HL-60/S4 treated with retinoic acid at 250 ng/mL for 4 days and 3 days (cell line): Measurements from ENCODE around the gene CDH6.
"Not testable (repeated sequence)": the region's sequence is repeated elsewhere in the genome, so short reads cannot be mapped to it uniquely, and the experiment has no call there.

Source experiments
- in situ Hi-C: fragments of 300-500 bp; cut with MboI; formaldehyde crosslinking; loops from 2 replicates; pipeline ENCODE4 v1.7.0; 2022; ENCODE audit warnings: low sequenced_read_pairs

CDH6 gene

GRCh38 chr5:31322946-31323345 is 129.5 kb downstream of the CDH6 start:
- in situ Hi-C loops, result no loop called here

GRCh38 chr5:31324842-31325241 is 131.4 kb downstream of the CDH6 start:
- in situ Hi-C loops, result no loop called here

GRCh38 chr5:31328040-31328733 is 134.7 kb downstream of the CDH6 start:
- in situ Hi-C loops, result no loop called here

GRCh38 chr5:31329715-31330114 is 136.2 kb downstream of the CDH6 start:
- in situ Hi-C loops, result no loop called here

GRCh38 chr5:31332160-31332559 is 138.7 kb downstream of the CDH6 start:
- in situ Hi-C loops, result no loop called here

- in situ Hi-C loops, result no loop called here
These were observed 140.0 kb downstream of the CDH6 start for GRCh38 chr5:31333475-31333874.

GRCh38 chr5:31334061-31334860 is 140.8 kb downstream of the CDH6 start:
- in situ Hi-C loops, result no loop called here

- in situ Hi-C loops, result no loop called here
These were observed 142.0 kb downstream of the CDH6 start for GRCh38 chr5:31335456-31335855.

GRCh38 chr5:31343946-31344345 is 150.5 kb downstream of the CDH6 start:
- in situ Hi-C loops, result no loop called here

GRCh38 chr5:31346896-31347551 is 153.5 kb downstream of the CDH6 start:
- in situ Hi-C loops, result no loop called here

GRCh38 chr5:31347552-31347905 is 154.0 kb downstream of the CDH6 start:
- in situ Hi-C loops, result no loop called here

GRCh38 chr5:31350395-31350794 is 156.9 kb downstream of the CDH6 start:
- in situ Hi-C loops, result no loop called here

GRCh38 chr5:31355337-31355736 is 161.9 kb downstream of the CDH6 start:
- in situ Hi-C loops, result no loop called here

GRCh38 chr5:31357038-31357437 is 163.6 kb downstream of the CDH6 start:
- in situ Hi-C loops, result no loop called here

- in situ Hi-C loops, result no loop called here
These were observed 166.4 kb downstream of the CDH6 start for GRCh38 chr5:31359839-31360238.

GRCh38 chr5:31361234-31361633 is 167.7 kb downstream of the CDH6 start:
- in situ Hi-C loops, result no loop called here

- in situ Hi-C loops, result not testable (repeated sequence)
These were observed 168.4 kb downstream of the CDH6 start for GRCh38 chr5:31361704-31362528.

- in situ Hi-C loops, result no loop called here
These were observed 169.0 kb downstream of the CDH6 start for GRCh38 chr5:31362529-31362900.

GRCh38 chr5:31362931-31363568 is 169.6 kb downstream of the CDH6 start:
- in situ Hi-C loops, result no loop called here

GRCh38 chr5:31364881-31365636 is 171.6 kb downstream of the CDH6 start:
- in situ Hi-C loops, result no loop called here
